A549 (cell line): ENCODE data around the gene PTPRN2. TPM values are rescaled to one million over a fixed set of nuclear protein-coding genes. Genes with fewer than 3 reads are reported as not detected.

Source experiments
- ATAC-seq, 2 experiments: fragments of 200-7000 bp in 1 of 2; fragments of >200 bp in 1 of 2; cut with Nextera tagmentation in 1 of 2; cut with Tn5 transposase in 1 of 2; 3 replicates each; pipeline versions ENCODE4 v1.8.0 to v1.9.1; 2018 to 2020; ENCODE audit warnings: mild to moderate bottlenecking in 1 of 2, moderate library complexity in 1 of 2
- CTCF ChIA-PET: fragments of 300-600 bp; sonication (Branson Sonifier 250); formaldehyde crosslinking; extraction: SDS; loops from one replicate; lab custom pipeline; 2021; ENCODE audit warnings: antibody characterized with exemption, inconsistent platforms; lab: Yijun Ruan, JAX
- POLR2A ChIA-PET: fragments of 350-600 bp; formaldehyde crosslinking; extraction: SDS; loops from one replicate; lab custom pipeline; 2021; ENCODE audit warnings: antibody characterized with exemption, inconsistent platforms; lab: Yijun Ruan, JAX
- DNase-seq, 2 experiments: peaks; one replicate each; pipeline versions ENCODE4 v3.0.0 to v3.0.0-alpha.2; 2011 to 2016; ENCODE audit warnings: low read depth in 1 of 2, low spot score in 1 of 2
- FAIRE-seq: peaks from 2 replicates; lab custom pipeline; 2011; peaks lifted over from hg19 to GRCh38; lab: Jason Lieb, UNC
- H3K27ac ChIP-seq, 2 experiments: fragments of >200 bp; sonication (Bioruptor Twin); formaldehyde crosslinking; 3 replicates each; pipeline ENCODE4 v1.5.1; 2016 to 2017
- H3K4me1 ChIP-seq: fragments of >200 bp; sonication (Bioruptor Twin); formaldehyde crosslinking; 3 replicates; pipeline ENCODE4 v1.6.1; 2016
- H3K4me2 ChIP-seq: fragments of >200 bp; sonication (Bioruptor Twin); formaldehyde crosslinking; 3 replicates; pipeline ENCODE4 v1.6.1; 2016
- H3K4me3 ChIP-seq: fragments of >200 bp; sonication (Bioruptor Twin); formaldehyde crosslinking; 3 replicates; pipeline ENCODE4 v1.5.1; 2016
- H3K9me3 ChIP-seq: fragments of >200 bp; sonication (Bioruptor Twin); formaldehyde crosslinking; 3 replicates; pipeline ENCODE4 v1.6.1; 2016
- BHLHE40 ChIP-seq: IDR thresholded peaks from 2 replicates; pipeline ENCODE4 v1.6.1; 2012; ENCODE audit warnings: low read depth, low read length, inconsistent platforms
- CBX8 ChIP-seq: fragments of 200-600 bp; sonication (generic); IDR thresholded peaks from 2 replicates; pipeline ENCODE4 v1.6.1; 2016
- CEBPB ChIP-seq, 2 experiments: fragments of >200 bp in 1 of 2; sonication (Bioruptor Twin) in 1 of 2; formaldehyde crosslinking in 1 of 2; IDR thresholded peaks; 2 replicates each; pipeline ENCODE4 v1.6.1; 2012 to 2016
- E2F6 ChIP-seq: IDR thresholded peaks from 2 replicates; pipeline ENCODE4 v1.6.1; 2012; ENCODE audit warnings: low read depth, borderline replicate concordance
- EHF ChIP-seq: fragments of 250-450 bp; sonication (Bioruptor Pico); IDR thresholded peaks from 2 replicates; pipeline ENCODE4 v1.5.0; 2020; ENCODE audit warnings: mild to moderate bottlenecking
- FOXS1 ChIP-seq: fragments of 250-450 bp; sonication (Bioruptor Pico); IDR thresholded peaks from 2 replicates; pipeline ENCODE4 v1.5.0; 2020; ENCODE audit warnings: mild to moderate bottlenecking, moderate library complexity
- HDAC2 ChIP-seq: fragments of 200-600 bp; sonication (generic); IDR thresholded peaks from 2 replicates; pipeline ENCODE4 v1.6.1; 2016
- HEYL ChIP-seq: fragments of 250-450 bp; sonication (Bioruptor Pico); IDR thresholded peaks from 2 replicates; pipeline ENCODE4 v1.8.0; 2021; ENCODE audit warnings: mild to moderate bottlenecking, moderate library complexity
- HOXB5 ChIP-seq: fragments of 250-450 bp; sonication (Bioruptor Pico); IDR thresholded peaks from 2 replicates; pipeline ENCODE4 v1.5.0; 2020; ENCODE audit warnings: mild to moderate bottlenecking, moderate library complexity
- JUN ChIP-seq, 2 experiments: fragments of >200 bp; sonication (Bioruptor Twin); formaldehyde crosslinking; IDR thresholded peaks; 2 replicates in 1 of 2; 3 replicates in 1 of 2; pipeline ENCODE4 v1.6.1; 2016 to 2017
- JUNB ChIP-seq: fragments of >200 bp; sonication (Bioruptor Twin); formaldehyde crosslinking; IDR thresholded peaks from 2 replicates; pipeline ENCODE4 v1.6.1; 2016
- KDM5A ChIP-seq: fragments of 200-600 bp; sonication (generic); IDR thresholded peaks from 2 replicates; pipeline ENCODE4 v1.6.1; 2016; ENCODE audit warnings: antibody characterized with exemption, mild to moderate bottlenecking
- MAFK ChIP-seq: fragments of 450-650 bp; IDR thresholded peaks from 2 replicates; pipeline ENCODE4 v1.6.1; 2014; ENCODE audit not compliant: partially characterized antibody
- MYC ChIP-seq: IDR thresholded peaks from 2 replicates; pipeline ENCODE4 v1.6.1; 2012; ENCODE audit warnings: mild to moderate bottlenecking, inconsistent platforms, low read length, improper control_type of control experiment, borderline replicate concordance
- NFE2L2 ChIP-seq: fragments of 150-350 bp; conservative IDR thresholded peaks from 2 replicates; pipeline ENCODE4 v1.6.1; 2014; ENCODE audit warnings: low read length
- POLR2A ChIP-seq: IDR thresholded peaks from 2 replicates; pipeline ENCODE4 v1.6.1; 2012; ENCODE audit warnings: mild to moderate bottlenecking, low read length
- POLR2AphosphoS2 ChIP-seq: conservative IDR thresholded peaks from 2 replicates; pipeline ENCODE4 v1.6.1; 2012; ENCODE audit warnings: low read length, improper control_type of control experiment, inconsistent platforms
- RCOR1 ChIP-seq: fragments of 150-350 bp; IDR thresholded peaks from 2 replicates; pipeline ENCODE4 v1.6.1; 2014; ENCODE audit warnings: antibody characterized with exemption, low read length, low read depth
- REST ChIP-seq: fragments of 200-600 bp; sonication (generic); IDR thresholded peaks from 2 replicates; pipeline ENCODE4 v1.6.1; 2016; ENCODE audit warnings: antibody characterized with exemption, mild to moderate bottlenecking, moderate library complexity
- ZFP36 ChIP-seq: fragments of 450-650 bp; IDR thresholded peaks from 2 replicates; pipeline ENCODE4 v1.6.1; 2014; ENCODE audit warnings: borderline replicate concordance; ENCODE audit not compliant: partially characterized antibody
- ZNF302 ChIP-seq: fragments of 250-450 bp; sonication (Bioruptor Pico); IDR thresholded peaks from 2 replicates; pipeline ENCODE4 v1.9.0; 2021; ENCODE audit warnings: inconsistent platforms, mild to moderate bottlenecking, moderate library complexity
- WGBS: methylation state at CpG from one replicate; pipeline ENCODE4 v1.1.6; 2017; ENCODE audit errors: missing lambda C conversion rate; 5-methylcytosine and 5-hydroxymethylcytosine counted together
- polyA plus RNA-seq, 4 experiments: library from polyadenylated mRNA; depleted of rRNA in 3 of 4; stranded (reverse); fragments of >200 nt; fragmentation: RNase III in 1 of 4; extraction: RNeasy Plus Mini Kit Qiagen cat#74134 plus additional on column Dnase treatment in 1 of 4; gene quantifications; 2 replicates in 3 of 4; 3 replicates in 1 of 4; pipeline ENCODE4 v1.2.3, GENCODE V29; 2011 to 2017
- TF ChIP-seq, protein P1 (sequence below): IDR thresholded peaks from 2 replicates; pipeline ENCODE4 v1.6.1; 2012

The PTPRN2 gene
- polyA plus RNA-seq, 2 of the 4 experiments (the other 2 are of a cell fraction): 0.41 to 1.2 TPM

- TF ChIP-seq, protein P1, sequence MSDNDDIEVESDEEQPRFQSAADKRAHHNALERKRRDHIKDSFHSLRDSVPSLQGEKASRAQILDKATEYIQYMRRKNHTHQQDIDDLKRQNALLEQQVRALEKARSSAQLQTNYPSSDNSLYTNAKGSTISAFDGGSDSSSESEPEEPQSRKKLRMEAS: no peak
- no peak for TF ChIP-seq HOXB5
- TF ChIP-seq E2F6: no peak
- no peak for TF ChIP-seq BHLHE40
- no peak for TF ChIP-seq JUN (IDR thresholded peaks at IDR 0.05)
- TF ChIP-seq RCOR1: no peak
- TF ChIP-seq REST: no peak
- no peak for TF ChIP-seq HDAC2
Observed at GRCh38 chr7:158300427-158300826, 287.2 kb downstream of the PTPRN2 start (continued).

DNA sequence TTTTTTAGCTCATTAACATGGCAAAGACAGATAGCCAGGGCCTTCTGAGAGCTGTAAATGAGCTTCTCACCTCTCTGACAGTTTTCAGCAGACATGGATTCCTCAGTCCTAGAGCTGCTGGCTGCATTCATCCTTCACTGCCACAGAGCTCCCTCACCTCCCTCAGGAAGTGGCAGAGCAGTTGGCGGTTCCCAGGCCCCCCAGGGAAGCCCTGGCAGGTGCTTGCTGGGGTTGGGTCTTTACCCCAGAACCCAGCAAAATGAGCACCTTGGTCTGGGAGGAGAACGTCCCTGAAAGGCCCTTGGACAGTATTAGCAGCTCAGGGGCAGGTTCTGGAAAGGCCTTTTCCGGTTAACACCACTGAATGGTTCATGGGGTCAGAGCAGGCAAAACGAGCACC is 288.0 kb downstream of the PTPRN2 start:
- no peak overlapping the region for H3K4me2 ChIP-seq
- POLR2A ChIA-PET: no interaction called here
- DNase-seq: no peak
- no peak for ATAC-seq
- WGBS: 24% methylated on average over 3 of the region's 4 CpGs
- no peak for TF ChIP-seq RCOR1
- TF ChIP-seq HDAC2: no peak
- TF ChIP-seq HEYL (CRISPR knock-in tag): no peak
- no peak for TF ChIP-seq NFE2L2
- no peak for TF ChIP-seq CBX8
- TF ChIP-seq FOXS1: no peak
- no peak for TF ChIP-seq EHF (CRISPR knock-in tag)
- no peak for TF ChIP-seq MYC
- TF ChIP-seq KDM5A: no peak
- TF ChIP-seq POLR2AphosphoS2: no peak
- TF ChIP-seq CEBPB (IDR thresholded peaks at IDR 0.05): no peak
- TF ChIP-seq, all 56 proteins: peak for 0
- H3K4me1 ChIP-seq: no peaks in the 10 kb centered on the region
- no peak overlapping the region for H3K4me3 ChIP-seq
- no peak for FAIRE-seq
- CTCF ChIA-PET: interaction anchor here (1.9 kb wide), 1 partner anchor 14 kb away, joined by 5 read pairs; no protein-coding TSS in a partner anchor
- no peak overlapping the region for H3K27ac ChIP-seq
- H3K9me3 ChIP-seq: no peaks in the 10 kb centered on the region; the same call in 2 of the 3 replicates

DNA sequence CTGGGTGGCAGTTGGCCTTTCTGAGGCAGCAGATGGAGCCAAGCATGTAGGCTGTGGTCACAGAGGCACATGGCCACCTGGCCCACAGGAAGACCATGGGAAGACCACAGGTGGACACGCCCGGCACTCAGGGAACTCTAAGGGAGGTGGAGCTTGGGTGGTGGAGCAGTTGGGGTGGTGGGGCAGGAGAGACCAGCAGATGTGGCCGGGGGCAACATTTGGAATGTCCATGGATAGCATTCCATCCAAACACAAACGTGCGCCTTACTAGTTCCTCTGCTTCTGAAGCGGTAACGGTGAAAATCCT is 290.9 kb downstream of the PTPRN2 start:
- no peak overlapping the region for H3K27ac ChIP-seq
- TF ChIP-seq POLR2A (no peak), E2F6 (no peak), BHLHE40 (no peak), KDM5A (no peak), JUNB (no peak), ZFP36 (no peak), MAFK (no peak), RCOR1 (no peak), ZNF302 (CRISPR knock-in tag) (no peak)
- TF ChIP-seq, all 56 proteins: peak for 0
- FAIRE-seq: no peak
- no peaks in the 10 kb centered on the region; the same call in 2 of the 3 replicates for H3K9me3 ChIP-seq
- CTCF ChIA-PET: no interaction called here
- ATAC-seq: no peak
- H3K4me2 ChIP-seq: no peak overlapping the region
- H3K4me3 ChIP-seq: no peak overlapping the region
- DNase-seq: no peak
- POLR2A ChIA-PET: no interaction called here
- H3K4me1 ChIP-seq: no peaks in the 10 kb centered on the region
- WGBS: 47% methylated on average over 7 of the region's 7 CpGs
